GM21381 (cell line): ENCODE measurements around the gene EFNA5.

Experiments used
- ATAC-seq: cut with Tn5 transposase; IDR thresholded peaks from one replicate; pipeline ENCODE4 v1.9.1; 2021; ENCODE audit warnings: mild to moderate bottlenecking, moderate library complexity; ENCODE audit not compliant: unreplicated experiment

Gene EFNA5

GRCh38 chr5:107673039-107673367 lies 2.3 kb upstream of the EFNA5 start:
- no peak for ATAC-seq

GRCh38 chr5:107672211-107673038 lies 1.7 kb upstream of the EFNA5 start:
- no peak for ATAC-seq

GRCh38 chr5:107671742-107672210 lies 1.0 kb upstream of the EFNA5 start:
- no peak for ATAC-seq

GRCh38 chr5:107670087-107670931 lies 428 bp downstream of the EFNA5 start:
- no peak for ATAC-seq

- ATAC-seq: no peak
Measured at GRCh38 chr5:107669096-107670031, 1.4 kb downstream of the EFNA5 start.

- ATAC-seq: no peak
Measured at GRCh38 chr5:107668154-107669095, 2.3 kb downstream of the EFNA5 start.

GRCh38 chr5:107666051-107666655 lies 4.6 kb downstream of the EFNA5 start:
- no peak for ATAC-seq

GRCh38 chr5:107665036-107665570 lies 5.6 kb downstream of the EFNA5 start:
- ATAC-seq: no peak

- no peak for ATAC-seq
Measured at GRCh38 chr5:107663697-107664096, 7.0 kb downstream of the EFNA5 start.

GRCh38 chr5:107661650-107662044 lies 9.1 kb downstream of the EFNA5 start:
- no peak for ATAC-seq

- ATAC-seq: no peak
Measured at GRCh38 chr5:107661038-107661649, 9.6 kb downstream of the EFNA5 start.

GRCh38 chr5:107658528-107658927 lies 12.2 kb downstream of the EFNA5 start:
- ATAC-seq: no peak

GRCh38 chr5:107655831-107656230 lies 14.9 kb downstream of the EFNA5 start:
- ATAC-seq: no peak

GRCh38 chr5:107654827-107655226 lies 15.9 kb downstream of the EFNA5 start:
- ATAC-seq: no peak

- ATAC-seq: no peak
Measured at GRCh38 chr5:107653685-107654084, 17.1 kb downstream of the EFNA5 start.

GRCh38 chr5:107652839-107653607 lies 17.7 kb downstream of the EFNA5 start:
- ATAC-seq: no peak

GRCh38 chr5:107652408-107652807 lies 18.3 kb downstream of the EFNA5 start:
- ATAC-seq: no peak

- ATAC-seq: no peak
Measured at GRCh38 chr5:107651325-107651724, 19.4 kb downstream of the EFNA5 start.
